NK-92 (cell line): ENCODE results near the gene LPAR1.
"Not testable (repeated sequence)": the region's sequence is repeated elsewhere in the genome, so short reads cannot be mapped to it uniquely, and the experiment has no call there.

Experiments
- DNase-seq: peaks from one replicate; lab custom pipeline; 2025; ENCODE audit not compliant: unreplicated experiment; lab: John Stamatoyannopoulos, UW

The LPAR1 gene

DNA sequence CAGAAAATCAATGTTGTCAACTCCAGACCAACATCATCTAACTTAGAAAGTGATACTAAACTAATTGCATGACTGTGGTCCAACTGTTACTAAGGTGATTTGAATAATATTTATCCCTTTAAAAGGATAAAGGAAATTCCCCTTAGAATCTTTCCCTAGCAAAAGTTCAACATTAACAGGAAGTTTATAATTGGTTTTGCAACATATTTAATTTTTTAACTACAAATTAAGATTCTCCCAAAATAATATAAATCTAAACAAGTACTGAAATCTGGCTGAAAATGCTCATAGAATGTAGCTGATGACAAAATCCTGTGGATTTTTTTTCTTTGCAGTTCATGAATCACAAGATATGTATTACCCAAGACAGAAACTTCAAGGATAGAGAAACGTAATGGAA, 151.4 kb downstream of the LPAR1 start:
- no peak for DNase-seq

DNA sequence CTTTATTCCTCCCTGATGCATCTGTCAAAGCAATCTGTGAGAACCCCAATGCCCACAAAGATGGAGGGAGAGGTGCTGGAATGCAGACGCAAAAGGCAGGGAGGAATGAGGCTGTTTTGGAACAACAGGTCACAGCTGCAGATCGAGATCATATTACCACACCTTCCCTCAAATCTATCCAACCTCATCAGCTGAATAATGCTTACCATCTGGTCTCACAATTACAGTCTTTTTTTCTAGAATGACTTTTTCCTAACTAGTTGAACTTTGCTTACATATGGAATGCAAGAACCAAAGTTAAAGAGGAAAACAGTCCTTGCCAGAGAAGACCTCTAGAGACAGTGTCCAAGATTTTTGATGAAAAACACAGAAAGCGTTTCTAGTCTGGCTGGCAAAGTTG, 158.1 kb downstream of the LPAR1 start:
- no peak for DNase-seq

DNA sequence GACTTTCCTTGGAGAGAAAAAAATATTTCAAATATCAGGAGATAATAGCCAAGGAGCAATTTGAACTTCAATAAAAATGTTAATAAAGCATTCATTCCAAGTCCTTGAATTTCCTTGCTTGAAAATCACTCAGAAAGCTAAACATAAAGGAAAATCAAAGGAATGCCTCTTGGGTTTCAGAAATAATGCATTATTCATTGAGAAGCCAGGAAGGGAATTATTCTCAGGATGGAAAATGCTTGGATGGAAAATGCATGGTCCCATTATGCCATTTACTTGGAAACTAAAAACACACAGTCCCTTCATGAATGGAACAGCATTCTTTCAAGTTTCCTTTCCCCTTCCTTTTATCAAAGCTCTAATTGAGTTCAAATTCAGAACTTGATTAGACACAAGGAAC, 160.9 kb downstream of the LPAR1 start:
- DNase-seq: no peak

DNA sequence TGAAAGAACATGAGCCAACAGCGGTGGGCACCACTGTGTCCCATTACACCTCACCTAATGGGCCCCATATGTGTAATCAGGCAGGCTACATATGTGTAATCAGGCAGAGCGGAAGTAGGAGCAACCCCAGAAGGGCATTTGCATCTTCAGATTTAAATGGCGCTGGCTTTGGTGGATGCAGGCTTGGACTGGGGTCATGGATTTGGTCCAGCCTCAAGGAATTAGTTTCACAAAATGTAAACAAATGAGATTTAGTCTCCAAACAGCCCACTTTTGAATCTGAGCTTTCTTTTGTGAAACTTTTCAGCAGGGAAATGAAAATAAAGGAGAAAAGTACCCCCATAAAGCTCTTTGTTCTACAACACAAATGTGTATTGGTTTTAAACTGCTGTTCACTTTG, 161.3 kb downstream of the LPAR1 start:
- no peak for DNase-seq

DNA sequence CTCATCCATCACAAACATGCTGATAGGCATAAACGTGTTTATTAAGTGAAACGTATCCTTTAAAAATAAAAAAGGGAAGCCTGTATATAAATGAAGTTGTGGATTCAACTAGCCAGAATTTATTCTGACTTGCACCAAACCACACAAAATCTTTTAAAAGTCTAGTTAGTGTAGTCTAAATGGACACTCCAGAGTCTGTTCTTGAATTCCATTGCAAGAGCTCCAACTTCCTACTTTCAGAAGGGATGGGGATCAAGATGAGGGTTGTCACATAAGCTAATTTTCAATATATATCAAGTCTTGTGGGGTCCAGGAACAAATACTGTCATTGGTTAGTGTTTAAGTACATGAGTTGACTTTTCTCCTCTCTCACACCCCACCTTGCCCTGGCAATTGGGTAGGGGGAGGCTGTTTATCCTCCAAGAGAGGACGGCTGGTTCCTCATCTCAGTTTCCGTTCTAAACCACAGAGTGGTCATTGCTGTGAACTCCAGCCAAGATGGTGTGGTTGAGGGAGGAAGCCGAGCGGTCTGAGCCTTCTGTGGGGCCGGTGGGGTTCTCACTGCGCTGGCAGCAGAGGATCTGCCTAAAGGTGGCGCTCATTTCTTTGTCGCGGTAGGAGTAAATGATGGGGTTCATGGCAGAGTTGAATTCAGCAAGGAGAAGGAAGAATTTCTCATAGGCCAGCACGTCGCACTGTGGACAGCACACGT, 163.2 kb downstream of the LPAR1 start:
- no peak for DNase-seq

DNA sequence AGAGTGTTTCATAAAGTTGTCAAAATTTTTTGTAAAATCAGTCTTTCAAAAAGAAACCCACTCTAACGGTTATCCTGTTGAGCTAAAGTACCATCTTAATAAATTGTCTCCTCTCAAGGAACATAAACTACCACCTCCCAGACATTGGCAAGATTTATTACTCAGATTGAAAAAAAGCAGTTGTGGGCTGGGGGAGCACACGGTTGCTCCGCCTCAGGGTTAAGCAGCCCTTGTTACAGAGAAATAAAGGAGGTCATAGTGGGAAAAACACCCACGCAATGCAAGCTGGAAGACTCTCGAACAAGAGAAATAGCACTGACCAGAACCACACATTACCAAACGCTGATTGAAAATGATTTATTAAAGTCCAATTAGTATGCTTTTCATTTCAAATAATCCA, 165.3 kb downstream of the LPAR1 start:
- no peak for DNase-seq

DNA sequence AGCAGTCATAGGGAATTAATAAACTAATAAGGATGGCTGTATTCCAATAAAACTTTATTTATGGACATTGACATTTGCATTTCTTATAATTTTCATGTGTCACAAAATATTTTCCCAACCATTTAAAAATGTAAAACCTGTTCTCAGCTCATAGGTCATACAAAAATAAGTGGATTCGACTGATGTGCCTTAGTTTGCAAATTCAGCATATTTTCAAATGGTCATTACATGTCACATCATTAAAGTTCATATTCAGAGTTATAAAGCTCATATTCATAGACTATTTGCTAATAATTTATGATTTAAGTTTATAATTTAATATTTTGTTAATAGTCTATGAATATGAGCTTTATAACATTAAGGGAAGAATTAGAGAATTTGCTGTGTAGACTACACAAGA, 166.5 kb downstream of the LPAR1 start:
- no peak for DNase-seq

DNA sequence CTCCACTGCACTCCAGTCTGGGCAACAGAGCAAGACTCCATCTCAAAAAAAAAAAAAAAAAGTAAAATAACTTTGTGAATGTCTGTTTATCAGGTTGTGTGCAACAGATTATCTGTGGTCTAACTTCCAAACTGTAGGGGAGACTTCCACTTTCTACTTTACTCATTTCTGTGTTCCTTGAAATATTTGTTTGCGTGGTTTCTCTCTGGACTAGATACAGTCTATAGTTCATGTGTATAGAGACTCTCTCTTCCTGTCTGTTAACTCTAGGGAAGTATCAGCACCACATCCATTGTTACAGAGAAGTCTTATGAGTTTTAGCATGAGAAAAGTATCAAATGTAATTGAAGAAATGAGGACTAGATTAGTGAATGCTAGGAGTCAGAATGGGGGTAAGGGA, 168.3 kb downstream of the LPAR1 start:
- no peak for DNase-seq

DNA sequence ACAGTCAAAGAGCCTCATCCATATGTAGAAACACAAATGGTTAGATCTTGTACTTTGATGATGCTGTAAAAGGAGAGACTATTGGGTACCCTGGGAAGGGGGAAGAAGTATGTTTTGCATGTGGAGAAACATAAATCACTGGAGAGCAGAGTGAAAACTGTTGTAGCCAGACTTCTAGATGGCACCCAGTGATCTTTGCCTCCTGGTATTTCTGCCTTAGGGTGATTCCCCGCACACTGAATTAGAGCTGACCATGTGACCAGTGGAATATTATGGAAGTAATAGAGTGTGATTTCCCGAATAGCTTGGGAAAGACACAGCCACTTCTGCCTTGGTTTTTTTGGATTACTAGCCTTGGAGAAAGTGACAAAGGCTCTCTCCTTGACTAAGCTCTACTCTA, 174.3 kb downstream of the LPAR1 start:
- no peak for DNase-seq

DNA sequence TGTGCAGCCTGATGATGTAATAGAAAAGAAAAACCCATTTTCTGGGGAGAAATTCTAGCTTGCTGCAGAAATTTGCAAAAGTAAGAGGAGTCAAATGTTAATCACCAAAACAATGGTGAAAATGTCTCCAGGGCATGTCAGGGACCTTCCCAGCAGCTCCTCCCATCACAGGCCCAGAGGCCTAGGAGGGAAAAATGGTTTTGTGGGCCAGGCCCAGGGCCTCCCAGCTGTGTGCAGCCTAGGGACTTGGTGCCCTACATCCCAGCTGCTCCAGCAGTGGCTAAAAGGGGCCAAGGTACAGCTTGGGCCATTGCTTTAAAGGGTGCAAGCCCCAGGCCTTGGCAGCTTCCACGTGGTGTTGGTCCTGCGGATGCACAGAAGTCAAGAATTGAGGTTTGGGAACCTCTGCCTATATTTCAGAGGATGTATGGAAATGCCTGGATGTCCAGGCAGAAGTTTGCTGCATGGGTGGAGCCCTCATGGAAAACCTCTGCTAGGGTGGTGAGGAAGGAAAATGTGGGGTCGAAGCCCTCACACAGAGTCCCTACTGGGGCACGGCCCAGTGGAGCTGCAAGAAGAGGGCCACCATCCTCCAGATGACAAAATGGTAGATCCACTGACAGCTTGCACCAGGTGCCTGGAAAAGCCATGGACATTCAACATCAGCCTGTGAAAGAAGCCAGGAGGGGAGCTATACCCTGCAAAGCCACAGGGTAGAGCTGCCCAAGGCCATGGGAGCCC, 176.7 kb downstream of the LPAR1 start:
- not testable (repeated sequence) for DNase-seq

DNA sequence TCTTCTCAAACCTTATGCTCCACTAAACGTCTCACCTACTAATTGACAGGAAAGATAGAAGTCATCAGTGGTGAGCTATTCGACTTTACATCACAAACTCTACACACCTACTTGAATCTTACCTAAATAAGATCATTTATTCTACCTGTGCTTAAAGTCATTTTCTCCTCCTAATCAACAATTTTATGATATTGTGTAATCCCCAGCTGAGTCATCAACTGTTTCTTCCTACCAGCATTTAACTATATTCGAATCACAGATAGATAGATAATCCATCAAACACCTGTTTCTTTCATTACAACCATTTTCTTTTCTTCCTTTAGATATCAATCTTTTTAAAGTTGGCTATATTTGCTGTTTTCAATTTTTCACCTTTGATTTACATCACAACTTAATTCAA, 181.5 kb downstream of the LPAR1 start:
- DNase-seq: no peak

DNA sequence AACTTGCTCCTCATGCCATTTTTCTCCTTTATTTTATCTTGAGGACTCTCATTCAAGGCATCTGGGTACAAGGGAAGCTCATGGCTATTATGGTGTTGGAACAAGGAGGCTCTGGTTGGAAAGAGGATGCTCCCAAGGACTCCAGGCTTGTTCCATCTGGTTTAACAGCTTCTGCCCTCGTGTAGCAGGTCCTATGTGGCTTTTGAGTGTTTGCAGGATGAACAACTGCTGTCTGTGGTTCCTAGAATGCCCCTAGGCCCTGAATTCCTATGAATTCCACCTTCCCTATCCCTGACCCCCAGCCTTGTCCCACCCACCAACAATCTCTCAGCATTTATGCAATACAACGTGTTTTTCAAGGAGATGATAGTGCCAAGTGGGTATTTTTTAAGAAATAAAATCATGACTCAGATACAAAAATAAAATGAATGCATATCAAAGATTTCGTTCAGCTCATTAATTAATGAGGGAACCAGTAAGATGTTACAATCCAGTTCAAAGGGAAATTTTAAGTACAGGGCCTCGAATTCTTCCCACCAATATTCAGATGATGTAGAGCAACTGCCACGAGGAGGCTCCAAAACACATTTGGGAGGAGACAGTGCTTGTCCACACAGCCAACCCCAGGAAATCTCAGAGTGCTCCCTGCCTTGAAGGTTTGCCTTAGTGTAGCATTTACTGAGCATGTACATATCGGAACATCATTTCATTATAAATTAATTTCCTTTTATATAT, 187.7 kb downstream of the LPAR1 start:
- no peak for DNase-seq

DNA sequence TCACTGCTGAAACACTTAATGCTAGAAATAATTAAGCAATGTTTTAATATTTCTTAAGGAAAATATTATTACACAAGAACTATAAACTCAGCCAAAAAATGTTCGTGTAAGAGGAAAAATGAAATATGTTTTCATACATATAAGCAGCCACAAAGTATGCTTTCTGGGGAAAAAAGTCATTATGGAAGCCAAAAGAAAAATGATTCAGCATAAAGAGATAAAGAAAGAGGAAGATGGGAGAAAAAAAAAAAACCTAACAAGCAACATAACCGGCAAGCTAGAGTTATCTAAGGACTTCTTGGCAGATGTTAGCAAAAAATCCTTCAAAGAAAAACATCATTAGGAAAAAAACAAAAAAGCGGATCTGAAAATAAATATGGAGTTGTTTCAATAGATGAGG, 190.6 kb downstream of the LPAR1 start:
- no peak for DNase-seq

DNA sequence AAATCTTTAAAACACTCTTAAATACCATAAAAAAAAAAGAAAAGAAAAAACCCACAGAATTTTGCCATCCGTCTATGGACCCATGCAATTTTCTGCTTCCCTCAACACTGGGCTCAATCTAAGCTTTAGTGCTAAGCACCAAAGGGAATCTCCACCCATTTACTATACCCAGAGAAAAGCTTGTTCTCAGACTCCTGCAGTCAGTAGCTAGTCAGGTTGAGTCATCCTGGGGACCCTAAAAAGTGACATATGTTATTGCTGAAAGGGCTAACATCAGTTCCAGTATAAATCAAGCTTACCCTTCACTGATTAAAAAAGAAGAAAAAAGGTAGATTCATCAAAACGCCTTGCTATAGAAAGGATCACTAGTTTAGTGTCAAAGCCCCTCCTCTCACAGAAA, 192.1 kb downstream of the LPAR1 start:
- no peak for DNase-seq

DNA sequence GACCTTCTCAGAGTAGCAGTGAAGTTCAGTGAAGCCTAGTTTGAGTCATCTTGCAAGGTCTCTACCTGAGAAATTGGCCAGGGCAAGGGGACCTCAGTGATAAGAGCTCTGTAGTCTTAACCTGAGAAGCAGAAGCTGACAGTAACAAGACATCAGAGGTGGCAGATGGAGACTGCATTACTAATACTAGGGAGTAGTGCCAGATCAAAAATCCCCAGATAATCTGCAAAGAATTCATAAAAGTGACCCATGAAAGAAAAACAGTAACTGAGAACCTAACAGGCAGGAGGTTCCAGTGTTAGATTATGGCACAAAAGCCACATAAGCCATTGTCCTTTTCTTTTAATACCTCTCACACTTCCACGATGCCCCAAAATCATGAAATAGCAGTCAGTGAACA, 194.1 kb downstream of the LPAR1 start:
- DNase-seq: no peak

DNA sequence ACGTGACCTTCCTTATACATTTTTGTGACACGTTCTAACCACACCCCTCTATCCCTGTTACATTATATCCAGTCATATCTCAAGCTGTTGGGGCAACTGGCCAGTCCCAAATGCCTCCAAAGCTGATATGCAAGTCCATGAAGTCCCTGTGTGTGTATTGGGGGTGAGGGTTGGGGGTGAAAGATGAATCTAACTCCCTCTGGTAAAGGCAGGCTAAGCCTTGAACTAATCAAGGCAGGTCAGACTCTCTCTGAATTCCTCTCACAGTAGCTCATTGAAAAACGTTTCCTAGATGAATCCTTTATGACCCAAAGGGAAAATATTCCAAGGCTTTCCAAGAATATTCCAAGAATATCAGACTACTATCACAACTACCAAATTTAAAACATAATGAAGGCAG, 195.3 kb downstream of the LPAR1 start:
- no peak for DNase-seq

DNA sequence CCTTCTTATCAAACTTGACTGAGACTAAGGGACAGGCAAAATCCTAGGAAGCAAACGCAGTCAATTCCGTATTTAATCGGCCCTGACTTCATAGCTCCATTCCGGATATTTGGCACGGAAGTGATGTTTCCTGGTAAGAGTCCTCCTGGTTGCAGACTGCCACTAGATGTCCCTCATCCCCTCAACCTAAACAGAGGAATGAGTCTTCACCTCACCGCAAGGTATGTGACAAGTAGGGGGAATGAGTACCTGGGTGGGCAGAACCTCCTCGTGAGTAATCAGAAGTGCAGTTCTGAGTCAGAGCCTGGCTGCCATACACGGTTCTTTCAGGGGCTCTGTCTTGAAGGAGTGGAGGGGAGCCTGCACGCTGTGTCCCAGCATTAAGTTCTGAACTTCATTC, 196.1 kb downstream of the LPAR1 start:
- no peak for DNase-seq

DNA sequence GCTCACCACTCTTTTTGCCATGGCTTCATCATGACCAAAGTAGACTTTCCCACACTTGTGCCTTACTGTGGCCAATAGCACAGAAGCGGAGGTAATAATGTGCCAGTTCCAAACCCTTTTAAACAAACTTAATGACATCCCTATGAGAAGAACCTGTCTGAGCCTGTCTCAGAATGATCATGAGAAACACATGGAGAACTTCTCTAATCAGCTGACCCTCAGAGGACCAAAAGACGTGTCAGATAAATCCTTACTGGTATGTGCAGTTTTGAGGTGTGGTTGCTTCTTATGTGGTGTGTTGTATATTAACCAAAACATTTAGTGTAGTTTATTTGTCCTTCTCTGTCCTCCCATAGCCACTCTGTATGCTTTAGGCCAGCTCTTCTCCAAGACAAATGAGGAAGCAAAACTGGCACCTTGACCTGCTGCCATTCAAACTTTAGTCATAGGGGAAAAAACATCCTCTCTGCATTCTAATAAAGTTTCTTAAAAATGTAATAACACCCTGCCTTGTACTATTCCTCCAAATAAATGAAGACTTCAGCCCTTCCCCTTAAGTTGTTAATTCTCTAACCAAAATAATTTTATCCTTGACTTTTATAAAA, 200.8 kb downstream of the LPAR1 start:
- no peak for DNase-seq

DNA sequence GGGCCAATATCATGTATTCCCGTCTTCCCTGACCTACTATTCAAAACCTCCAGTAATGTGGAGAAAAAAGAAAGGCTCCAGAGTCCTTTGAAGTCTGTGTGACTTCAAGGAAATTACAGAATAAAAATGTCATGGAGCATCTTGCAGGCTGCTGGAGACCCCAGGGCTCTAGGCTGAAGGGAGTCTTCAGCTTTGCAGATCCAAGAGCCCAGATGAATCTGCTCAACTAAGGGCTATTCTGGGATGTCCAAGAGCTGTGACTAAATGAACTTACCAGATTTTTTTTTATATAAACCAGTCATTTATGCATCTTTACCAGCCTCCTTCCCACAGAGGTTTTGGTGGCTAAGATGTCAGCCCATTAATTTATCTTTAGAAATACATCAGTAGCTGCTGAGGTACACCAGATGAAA, 202.4 kb downstream of the LPAR1 start:
- no peak for DNase-seq

DNA sequence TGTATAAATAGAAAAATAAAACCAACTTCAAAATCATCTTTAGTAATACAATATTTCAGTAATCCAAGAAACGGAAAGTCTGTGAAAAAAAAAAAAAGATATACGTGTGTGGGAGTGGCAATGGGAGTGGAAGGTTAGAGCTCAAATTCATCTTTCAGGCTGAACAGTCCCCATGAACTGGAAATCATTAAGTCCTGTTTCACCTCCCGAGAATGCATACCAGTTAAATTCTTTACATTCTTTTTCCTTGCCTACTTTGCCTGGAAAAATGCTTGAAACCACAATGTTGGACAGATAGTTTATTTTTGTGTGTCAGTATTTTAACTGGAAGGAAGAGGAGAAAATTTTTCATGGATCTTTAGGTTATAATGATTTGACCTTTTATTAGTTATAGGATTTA, 202.9 kb downstream of the LPAR1 start:
- no peak for DNase-seq

DNA sequence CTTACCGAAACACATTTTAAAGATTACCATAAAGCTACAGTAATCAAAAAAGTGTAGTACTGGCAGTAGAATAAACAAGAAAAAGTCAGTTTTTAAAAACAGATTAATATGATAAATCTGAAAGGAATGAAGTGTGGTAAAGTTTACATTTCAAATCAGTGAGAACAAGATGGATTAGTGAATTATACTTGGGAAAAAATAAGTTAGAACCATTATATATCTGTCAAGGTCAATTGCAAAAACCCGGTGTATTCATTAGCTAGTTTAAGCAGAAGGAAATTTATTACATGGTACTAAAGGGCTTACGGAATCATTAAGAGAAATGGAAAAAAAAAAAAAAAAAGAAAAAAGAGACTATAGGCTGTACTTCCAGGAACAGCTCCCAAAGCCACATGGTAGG, 205.3 kb downstream of the LPAR1 start:
- no peak for DNase-seq

DNA sequence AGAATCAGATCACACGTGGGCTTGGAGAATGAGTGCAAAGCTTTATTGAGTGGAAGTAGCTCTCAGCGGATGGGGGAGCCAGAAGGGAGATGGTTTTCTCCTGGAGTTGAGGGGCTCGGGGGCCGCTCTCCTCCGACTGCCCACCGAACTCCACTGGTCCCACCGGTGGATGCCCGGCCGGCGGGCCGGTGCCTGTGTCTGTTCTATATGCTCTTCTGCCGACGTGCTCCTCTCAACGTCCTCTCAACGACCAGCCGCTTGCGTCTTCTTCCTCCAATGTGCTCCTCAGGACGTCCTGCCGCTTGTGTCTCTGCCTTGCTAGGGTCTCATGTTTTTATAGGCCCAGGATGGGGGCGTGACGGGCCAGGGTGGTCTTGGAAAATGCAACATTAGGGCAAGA, 207.8 kb downstream of the LPAR1 start:
- DNase-seq: no peak
